Loucy (cell line): ENCODE results near the gene MGAM2.
A peak's percentile ranks its signal among the peaks of the same experiment; 100 is the strongest.

Experiments used
- H2AFZ ChIP-seq: fragments of 200-600 bp; sonication (generic); 2 replicates; pipeline ENCODE4 v1.6.0; 2016; ENCODE audit warnings: antibody characterized with exemption, mild to moderate bottlenecking, low read length, moderate library complexity
- H3F3A ChIP-seq: fragments of 200-600 bp; 2 replicates; pipeline ENCODE4 v1.6.0; 2016; ENCODE audit warnings: antibody characterized with exemption, low read depth, mild to moderate bottlenecking
- H3K27me3 ChIP-seq: fragments of 200-600 bp; sonication (generic); 2 replicates; pipeline ENCODE4 v1.6.1; 2014; ENCODE audit warnings: low read length, mild to moderate bottlenecking; ENCODE audit not compliant: insufficient read depth, poor library complexity, severe bottlenecking
- H3K36me3 ChIP-seq: fragments of 200-600 bp; sonication (generic); 2 replicates; pipeline ENCODE4 v1.6.1; 2016; ENCODE audit warnings: low read length; ENCODE audit not compliant: insufficient read depth
- H3K4me1 ChIP-seq: fragments of 200-600 bp; sonication (generic); 2 replicates; pipeline ENCODE4 v1.5.1; 2014; ENCODE audit warnings: low read length, mild to moderate bottlenecking; ENCODE audit not compliant: insufficient read depth, poor library complexity, severe bottlenecking
- H3K4me2 ChIP-seq: fragments of 200-600 bp; sonication (generic); 2 replicates; pipeline ENCODE4 v1.6.0; 2014; ENCODE audit warnings: antibody characterized with exemption, low read length, low read depth, mild to moderate bottlenecking; ENCODE audit not compliant: poor library complexity, severe bottlenecking
- H3K4me3 ChIP-seq: fragments of 200-600 bp; sonication (generic); 2 replicates; pipeline ENCODE4 v1.5.1; 2014; ENCODE audit warnings: low read length, mild to moderate bottlenecking, mixed read lengths; ENCODE audit not compliant: poor library complexity, severe bottlenecking
- H3K79me2 ChIP-seq: fragments of 200-600 bp; sonication (generic); 2 replicates; pipeline ENCODE4 v1.6.1; 2014; ENCODE audit warnings: low read length; ENCODE audit not compliant: insufficient read depth
- H3K9ac ChIP-seq: fragments of 200-600 bp; sonication (generic); 2 replicates; pipeline ENCODE4 v1.6.0; 2014; ENCODE audit warnings: mild to moderate bottlenecking, low read depth, low read length, moderate library complexity; ENCODE audit not compliant: poor library complexity, severe bottlenecking
- H3K9me2 ChIP-seq: fragments of 200-600 bp; sonication (generic); replicated peaks from 2 replicates; pipeline ENCODE4 v1.6.1; 2016; ENCODE audit warnings: low read depth, low read length, mixed read lengths
- H3K9me3 ChIP-seq: fragments of 200-600 bp; sonication (generic); 2 replicates; pipeline ENCODE4 v1.6.1; 2014; ENCODE audit warnings: mild to moderate bottlenecking, antibody characterized with exemption, low read length, low read depth; ENCODE audit not compliant: insufficient read depth
- H4K20me1 ChIP-seq: fragments of 200-600 bp; sonication (generic); 2 replicates; pipeline ENCODE4 v1.6.0; 2014; ENCODE audit warnings: antibody characterized with exemption, low read length, mild to moderate bottlenecking; ENCODE audit not compliant: insufficient read depth, poor library complexity, severe bottlenecking
- EZH2phosphoT487 ChIP-seq: fragments of 200-600 bp; IDR thresholded peaks from 2 replicates; pipeline ENCODE4 v1.6.1; 2018; ENCODE audit warnings: antibody characterized with exemption, mild to moderate bottlenecking, moderate library complexity, borderline replicate concordance
- TF ChIP-seq, protein P1 (sequence below): fragments of 200-600 bp; sonication (generic); conservative IDR thresholded peaks from 2 replicates; pipeline ENCODE4 v1.5.1; 2014; ENCODE audit warnings: mild to moderate bottlenecking, antibody characterized with exemption, low read length

The MGAM2 gene

DNA sequence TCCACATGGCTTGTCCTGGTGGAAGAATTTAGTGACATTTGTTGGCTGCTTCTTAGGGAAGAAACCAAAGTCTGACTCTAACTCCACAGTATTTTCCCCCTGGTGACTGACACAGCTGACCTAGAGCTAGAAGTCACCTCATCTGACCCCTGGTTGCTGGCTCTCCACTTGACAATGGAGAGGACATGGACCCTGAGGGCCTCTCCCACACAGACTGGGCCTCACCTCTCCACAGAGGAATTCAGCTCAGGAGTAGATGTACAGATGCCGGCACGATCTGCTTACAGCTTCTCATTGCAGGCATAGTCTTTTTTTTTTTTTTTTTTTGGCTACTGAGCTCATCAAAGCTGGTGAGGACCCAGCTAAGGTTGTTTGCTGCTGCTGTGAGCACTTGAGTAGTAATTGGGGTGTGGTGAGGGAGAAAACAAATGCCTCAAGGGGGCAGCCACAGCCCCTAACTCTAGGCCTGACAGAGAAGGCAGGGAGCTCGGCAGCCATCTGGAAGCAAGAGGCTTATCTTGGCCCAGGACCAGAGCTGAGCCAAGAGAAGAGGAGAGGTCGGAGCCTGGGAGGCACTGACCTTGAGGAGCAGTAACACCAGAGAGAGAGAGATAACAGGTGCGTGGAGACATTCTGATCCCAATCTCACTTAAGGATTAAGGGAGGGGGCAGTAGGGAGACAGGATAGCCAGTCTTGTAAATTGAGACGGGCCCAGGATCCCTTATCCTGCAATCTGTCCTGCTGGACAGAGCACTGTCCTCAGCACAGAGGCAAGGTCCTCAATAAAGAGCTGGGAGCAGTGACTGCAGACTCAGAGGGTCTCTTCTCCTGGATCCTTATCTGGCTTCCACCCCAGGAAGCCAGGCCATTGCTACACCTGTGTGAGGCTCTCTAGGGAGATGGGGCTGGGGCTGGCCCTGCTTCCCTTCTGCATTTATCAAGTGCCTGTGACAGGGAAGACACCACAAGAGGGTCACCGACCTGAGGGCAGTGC is 136.9 kb downstream of the MGAM2 start:
- H3K9ac ChIP-seq = no peak overlapping the region
- no peaks in the 10 kb centered on the region for H3K79me2 ChIP-seq
- H3K9me3 ChIP-seq = no peaks in the 10 kb centered on the region
- H3K27me3 ChIP-seq = no peaks in the 10 kb centered on the region
- no peaks in the 10 kb centered on the region for H3K4me1 ChIP-seq
- H4K20me1 ChIP-seq = no peaks in the 10 kb centered on the region
- H3K4me3 ChIP-seq = no peak overlapping the region
- H3F3A ChIP-seq = no peaks in the 10 kb centered on the region
- H3K9me2 ChIP-seq = no peaks in the 10 kb centered on the region
- no peak for TF ChIP-seq EZH2phosphoT487
- TF ChIP-seq, protein P1, sequence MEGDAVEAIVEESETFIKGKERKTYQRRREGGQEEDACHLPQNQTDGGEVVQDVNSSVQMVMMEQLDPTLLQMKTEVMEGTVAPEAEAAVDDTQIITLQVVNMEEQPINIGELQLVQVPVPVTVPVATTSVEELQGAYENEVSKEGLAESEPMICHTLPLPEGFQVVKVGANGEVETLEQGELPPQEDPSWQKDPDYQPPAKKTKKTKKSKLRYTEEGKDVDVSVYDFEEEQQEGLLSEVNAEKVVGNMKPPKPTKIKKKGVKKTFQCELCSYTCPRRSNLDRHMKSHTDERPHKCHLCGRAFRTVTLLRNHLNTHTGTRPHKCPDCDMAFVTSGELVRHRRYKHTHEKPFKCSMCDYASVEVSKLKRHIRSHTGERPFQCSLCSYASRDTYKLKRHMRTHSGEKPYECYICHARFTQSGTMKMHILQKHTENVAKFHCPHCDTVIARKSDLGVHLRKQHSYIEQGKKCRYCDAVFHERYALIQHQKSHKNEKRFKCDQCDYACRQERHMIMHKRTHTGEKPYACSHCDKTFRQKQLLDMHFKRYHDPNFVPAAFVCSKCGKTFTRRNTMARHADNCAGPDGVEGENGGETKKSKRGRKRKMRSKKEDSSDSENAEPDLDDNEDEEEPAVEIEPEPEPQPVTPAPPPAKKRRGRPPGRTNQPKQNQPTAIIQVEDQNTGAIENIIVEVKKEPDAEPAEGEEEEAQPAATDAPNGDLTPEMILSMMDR = peak; percentile 28; the same call in 1 of the 2 replicates
- H3K4me2 ChIP-seq = no peak overlapping the region
- H2AFZ ChIP-seq = no peak overlapping the region
- H3K36me3 ChIP-seq = no peaks in the 10 kb centered on the region

DNA sequence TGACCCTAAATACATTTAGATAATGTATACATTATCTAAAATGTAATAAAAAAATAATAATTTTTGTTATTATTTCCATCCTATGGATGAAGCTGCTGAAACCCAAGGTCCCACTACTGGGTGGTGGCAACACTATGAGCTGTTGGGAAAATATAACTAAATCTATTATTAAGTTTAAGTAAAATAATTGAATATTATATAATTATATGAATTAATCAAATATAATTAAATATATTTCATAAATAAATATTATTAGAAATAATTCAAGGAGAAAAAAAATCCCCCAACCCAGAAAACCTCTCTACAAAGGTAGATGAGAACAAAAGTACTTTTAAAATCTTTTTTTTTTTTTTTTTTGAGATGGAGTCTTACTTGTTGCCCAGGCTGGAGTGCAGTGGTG is 138.4 kb downstream of the MGAM2 start:
- no peak overlapping the region for H3K4me2 ChIP-seq
- no peaks in the 10 kb centered on the region for H3K9me2 ChIP-seq
- H2AFZ ChIP-seq = no peak overlapping the region
- H3K27me3 ChIP-seq = no peaks in the 10 kb centered on the region
- no peaks in the 10 kb centered on the region for H3K79me2 ChIP-seq
- no peaks in the 10 kb centered on the region for H3K36me3 ChIP-seq
- no peaks in the 10 kb centered on the region for H3F3A ChIP-seq
- TF ChIP-seq EZH2phosphoT487 = no peak
- H3K4me3 ChIP-seq = no peak overlapping the region
- no peaks in the 10 kb centered on the region for H4K20me1 ChIP-seq
- H3K9ac ChIP-seq = no peak overlapping the region
- H3K9me3 ChIP-seq = no peaks in the 10 kb centered on the region
- no peaks in the 10 kb centered on the region for H3K4me1 ChIP-seq

DNA sequence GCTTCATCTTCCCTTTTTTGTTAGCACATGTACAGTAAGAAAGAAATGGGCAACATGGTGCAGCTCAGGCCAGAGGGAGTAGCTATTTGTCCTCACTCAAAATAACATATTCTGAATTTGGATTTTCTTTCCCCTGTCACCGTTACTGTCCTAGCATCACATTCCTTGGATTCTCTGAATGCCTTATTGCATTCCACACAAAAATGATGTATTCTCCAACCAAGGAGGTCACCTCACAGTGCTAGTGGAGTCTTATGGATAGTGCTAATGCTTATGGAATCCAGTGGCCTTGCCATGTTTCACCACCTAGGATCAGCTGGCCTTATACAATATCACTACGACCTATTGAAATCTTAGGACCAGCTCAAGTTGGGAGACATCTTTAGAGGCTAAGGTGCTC is 139.2 kb downstream of the MGAM2 start:
- no peaks in the 10 kb centered on the region for H3K9me3 ChIP-seq
- no peaks in the 10 kb centered on the region for H3K4me1 ChIP-seq
- TF ChIP-seq, protein P1 = no peak
- TF ChIP-seq EZH2phosphoT487 = no peak
- H3K4me2 ChIP-seq = no peak overlapping the region
- no peaks in the 10 kb centered on the region for H3K79me2 ChIP-seq
- H2AFZ ChIP-seq = no peak overlapping the region
- no peaks in the 10 kb centered on the region for H4K20me1 ChIP-seq
- no peaks in the 10 kb centered on the region for H3K27me3 ChIP-seq
- no peak overlapping the region for H3K4me3 ChIP-seq
- no peak overlapping the region for H3K9ac ChIP-seq
- no peaks in the 10 kb centered on the region for H3K36me3 ChIP-seq
- H3F3A ChIP-seq = no peaks in the 10 kb centered on the region
- no peaks in the 10 kb centered on the region for H3K9me2 ChIP-seq
